GM10847 (cell line): ENCODE data around the gene HEMGN.

Source experiments
- POLR2A ChIP-seq: IDR thresholded peaks from 2 replicates; pipeline ENCODE4 v1.6.1; 2011; ENCODE audit not compliant: insufficient read length; ENCODE audit errors: extremely low read depth

HEMGN gene

GRCh38 chr9:97940741-97941140 is 2.8 kb upstream of the HEMGN start:
- TF ChIP-seq POLR2A: no peak

- no peak for TF ChIP-seq POLR2A
Observed at GRCh38 chr9:97940233-97940632, 2.3 kb upstream of the HEMGN start.

- TF ChIP-seq POLR2A: no peak
Observed at GRCh38 chr9:97936998-97937397, 974 bp downstream of the HEMGN start.

GRCh38 chr9:97935276-97935675 is 2.7 kb downstream of the HEMGN start:
- no peak for TF ChIP-seq POLR2A

- TF ChIP-seq POLR2A: no peak
Observed at GRCh38 chr9:97934321-97935115, 3.5 kb downstream of the HEMGN start.

GRCh38 chr9:97933297-97933998 is 4.5 kb downstream of the HEMGN start:
- TF ChIP-seq POLR2A: no peak

GRCh38 chr9:97930972-97931371 is 7.0 kb downstream of the HEMGN start:
- no peak for TF ChIP-seq POLR2A

- no peak for TF ChIP-seq POLR2A
Observed at GRCh38 chr9:97928986-97929604, 8.9 kb downstream of the HEMGN start.

GRCh38 chr9:97925497-97926334 is 12.3 kb downstream of the HEMGN start:
- TF ChIP-seq POLR2A: no peak

- no peak for TF ChIP-seq POLR2A
Observed at GRCh38 chr9:97924386-97924785, 13.6 kb downstream of the HEMGN start.

- TF ChIP-seq POLR2A: no peak
Observed at GRCh38 chr9:97923529-97924108, 14.4 kb downstream of the HEMGN start.

GRCh38 chr9:97921959-97922724 is 15.8 kb downstream of the HEMGN start, which contains the start of gene TRMO:
TRMO (minus strand) TSS chr9:97922500; CDS start chr9:97922493, 7 bp downstream.
- TF ChIP-seq POLR2A: peak; percentile 72

GRCh38 chr9:97919217-97919813 is 18.7 kb downstream of the HEMGN start:
- TF ChIP-seq POLR2A: no peak

- no peak for TF ChIP-seq POLR2A
Observed at GRCh38 chr9:97918611-97919010, 19.4 kb downstream of the HEMGN start.

GRCh38 chr9:97911970-97912369 is 26.0 kb downstream of the HEMGN start:
- TF ChIP-seq POLR2A: no peak
